Endometrial microvascular endothelial cells (primary cell): ENCODE results near the gene SLC2A1. TPM values are rescaled to one million over a fixed set of nuclear protein-coding genes. Genes with fewer than 3 reads are reported as not detected.

Source experiments
- in situ Hi-C: cut with HindIII; loops from 2 replicates; pipeline ENCODE4 v1.10.0; 2017; ENCODE audit warnings: low sequenced_read_pairs, low pct_unique_long_range_greater_than_20kb; ENCODE audit errors: inconsistent ontology term
- total RNA-seq: library from RNA; depleted of rRNA; stranded (reverse); fragments of >200 nt; gene quantifications from one replicate; pipeline ENCODE4 v1.2.3, GENCODE V29; 2015; ENCODE audit errors: inconsistent ontology term

Gene SLC2A1
- total RNA-seq, 1 donor from 2014 or later: 39.0 TPM

- in situ Hi-C loops: no loop called here
Measured at GRCh38 chr1:42933610-42934491, 24.8 kb downstream of the SLC2A1 start.

GRCh38 chr1:42933060-42933586 lies 25.5 kb downstream of the SLC2A1 start:
- in situ Hi-C loops: no loop called here

DNA sequence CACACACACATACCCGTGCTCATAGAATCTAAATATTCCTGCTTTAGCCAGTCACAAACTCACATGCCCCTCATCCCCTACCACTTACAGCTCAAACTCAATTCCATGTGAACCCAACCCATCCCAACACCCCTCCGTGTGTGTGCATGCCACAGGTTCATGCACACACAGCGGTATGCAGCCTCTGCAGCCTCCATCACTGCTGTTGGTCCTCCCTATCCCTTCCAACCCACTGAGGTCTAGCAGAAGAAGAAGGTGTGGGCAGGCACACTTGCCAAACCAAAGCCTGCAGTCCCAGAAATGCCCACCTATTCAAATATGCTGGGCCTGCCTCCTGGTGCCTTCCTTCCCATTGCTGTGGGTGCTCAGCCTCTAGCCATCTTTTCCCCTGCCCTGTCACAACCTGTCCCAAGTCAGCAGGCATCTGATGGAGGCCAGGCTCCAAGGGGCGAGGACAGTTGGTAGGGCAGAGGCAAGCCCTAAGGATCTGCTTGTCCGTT lies 26.2 kb downstream of the SLC2A1 start:
- in situ Hi-C loops: no loop called here

DNA sequence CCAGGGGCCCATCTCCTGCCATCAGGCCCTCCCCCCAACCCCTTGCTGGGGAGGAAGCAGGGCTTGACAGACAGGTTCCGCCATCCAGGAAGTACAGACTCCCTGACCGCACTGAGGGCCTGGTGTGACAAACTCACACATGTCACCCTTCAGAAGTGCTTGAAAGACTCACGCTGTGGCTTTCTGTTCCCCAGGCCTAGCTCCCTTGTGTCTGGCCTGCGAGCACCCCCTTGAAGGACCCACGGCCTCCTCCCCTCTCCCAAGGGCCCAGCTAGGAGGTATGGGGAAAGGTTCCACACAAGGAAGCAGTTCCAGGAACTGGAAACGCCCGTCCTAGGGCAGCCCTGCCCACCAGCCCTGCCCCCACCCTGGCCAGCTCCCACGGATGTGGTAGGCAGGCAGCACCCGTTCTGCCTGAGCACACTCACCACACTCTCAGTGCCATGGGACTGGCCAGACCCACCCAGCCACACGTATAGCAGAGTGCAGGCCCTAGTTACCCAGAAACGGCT lies 26.7 kb downstream of the SLC2A1 start:
- in situ Hi-C loops: no loop called here

GRCh38 chr1:42931108-42931539 lies 27.5 kb downstream of the SLC2A1 start:
- in situ Hi-C loops: no loop called here

DNA sequence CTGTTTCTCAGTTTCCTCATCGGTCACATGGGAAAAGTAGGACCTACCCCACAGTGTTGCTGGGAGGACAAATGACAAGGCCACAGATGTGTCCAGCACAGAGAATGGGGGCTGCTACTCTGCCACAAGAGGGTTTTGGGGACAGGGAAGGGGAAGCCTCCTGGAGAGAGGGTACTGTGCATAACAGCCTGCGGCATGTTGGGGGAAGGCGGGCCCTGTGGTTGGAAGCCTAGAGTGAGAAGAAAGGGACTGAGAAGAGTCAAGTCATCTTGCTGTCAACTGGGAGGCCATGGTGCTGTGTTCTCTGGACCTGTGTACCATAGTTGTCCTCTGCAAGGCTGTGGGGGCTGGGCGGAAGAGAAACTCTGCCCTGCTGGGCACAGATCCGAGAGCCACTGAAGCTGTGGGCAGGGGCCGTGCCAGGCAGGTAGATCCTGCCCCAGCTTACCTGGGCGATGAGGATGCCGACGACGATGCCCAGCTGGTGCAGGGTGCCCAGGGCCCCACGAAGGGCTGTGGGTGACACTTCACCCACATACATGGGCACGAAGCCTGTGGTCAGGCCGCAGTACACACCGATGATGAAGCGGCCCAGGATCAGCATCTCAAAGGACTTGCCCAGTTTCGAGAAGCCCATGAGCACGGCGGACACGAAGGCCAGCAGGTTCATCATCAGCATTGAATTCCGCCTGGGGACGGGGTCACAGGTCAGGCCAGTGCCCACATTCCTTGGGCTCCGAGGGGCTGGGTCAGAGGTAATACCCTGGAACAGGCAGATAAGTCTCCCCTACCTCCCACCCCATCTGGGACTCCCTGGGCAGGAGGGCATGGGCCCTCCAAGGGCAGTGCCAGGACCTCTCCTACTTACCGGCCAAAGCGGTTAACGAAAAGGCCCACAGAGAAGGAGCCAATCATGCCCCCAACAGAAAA lies 28.2 kb downstream of the SLC2A1 start:
- in situ Hi-C loops: no loop called here

GRCh38 chr1:42929434-42930177 lies 29.1 kb downstream of the SLC2A1 start:
- in situ Hi-C loops: no loop called here

- in situ Hi-C loops: no loop called here
Measured at GRCh38 chr1:42928859-42929258, 29.8 kb downstream of the SLC2A1 start.

DNA sequence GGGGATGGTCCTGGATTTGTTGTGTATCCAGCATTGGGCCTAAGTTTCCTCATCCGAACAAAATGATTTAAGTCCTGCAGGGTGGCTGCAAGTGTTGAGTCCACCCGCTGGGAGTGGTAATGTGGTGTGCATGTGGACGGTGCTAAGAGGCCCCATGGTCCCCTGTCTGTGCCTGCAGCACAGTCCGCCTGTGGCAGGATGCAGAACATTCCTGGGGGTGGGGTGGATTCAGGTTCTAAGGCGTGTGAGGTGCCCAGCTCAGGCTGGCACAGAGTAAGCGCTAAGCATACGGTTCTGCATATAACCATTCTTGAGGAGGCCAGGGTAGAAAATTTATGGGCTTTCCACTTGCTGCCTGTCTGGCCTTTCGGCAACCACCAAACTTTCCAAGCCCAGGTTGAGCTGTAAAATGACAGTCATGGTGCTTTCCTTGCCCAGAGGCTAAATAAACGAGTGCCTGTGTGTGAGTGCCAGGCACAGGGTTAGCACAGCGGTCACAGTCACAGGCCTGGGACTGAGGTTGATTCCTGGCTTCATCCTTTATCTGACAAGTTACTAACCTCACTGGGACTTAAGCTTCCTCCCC lies 30.7 kb downstream of the SLC2A1 start:
- in situ Hi-C loops: no loop called here

- in situ Hi-C loops: no loop called here
Measured at GRCh38 chr1:42927274-42927841, 31.3 kb downstream of the SLC2A1 start.

- in situ Hi-C loops: no loop called here
Measured at GRCh38 chr1:42926879-42927242, 31.8 kb downstream of the SLC2A1 start.

GRCh38 chr1:42926235-42926878 lies 32.3 kb downstream of the SLC2A1 start:
- in situ Hi-C loops: no loop called here

DNA sequence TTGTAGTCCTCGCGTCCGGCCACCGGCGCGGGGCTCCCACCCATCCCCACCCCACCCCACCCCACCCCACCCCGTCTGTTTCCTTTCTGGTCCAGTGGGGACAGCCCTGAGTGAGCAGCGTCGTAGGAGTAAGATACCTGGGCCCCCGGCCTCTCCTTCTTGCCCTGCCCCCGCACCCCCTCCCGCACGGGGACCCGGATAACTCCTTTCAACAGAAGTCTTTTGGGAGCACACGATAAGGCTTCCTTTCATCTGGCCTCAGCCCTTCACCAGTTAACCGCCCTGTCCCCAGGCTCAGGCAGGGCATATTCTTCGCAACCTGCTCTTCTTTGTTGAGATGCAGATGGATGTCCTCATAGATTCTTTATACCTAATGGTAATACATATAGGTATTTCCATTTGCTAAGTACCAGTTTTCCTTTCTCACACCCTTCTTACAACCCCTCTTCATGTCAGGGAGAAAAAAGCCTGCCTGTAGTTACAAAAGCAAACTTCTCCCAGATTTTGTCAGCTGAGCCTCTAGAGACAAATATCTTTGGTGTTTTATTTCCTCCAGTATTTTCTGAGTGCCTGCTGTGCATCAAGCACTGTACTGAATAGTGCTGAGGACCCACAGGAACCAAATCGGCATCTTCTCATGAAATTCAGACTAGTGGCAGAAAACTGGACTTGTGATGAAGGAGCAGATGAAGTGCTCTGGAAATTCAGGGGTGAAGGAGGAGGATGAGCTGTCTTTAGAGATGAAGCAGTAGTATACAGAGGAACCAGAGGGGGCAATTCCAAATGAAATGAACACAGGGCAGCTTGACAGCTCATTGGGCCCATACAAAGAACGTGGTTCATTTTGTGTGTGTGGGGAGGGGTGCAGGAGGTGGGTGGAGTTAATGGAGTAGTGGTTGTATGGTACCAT lies 33.6 kb downstream of the SLC2A1 start:
- in situ Hi-C loops: no loop called here

DNA sequence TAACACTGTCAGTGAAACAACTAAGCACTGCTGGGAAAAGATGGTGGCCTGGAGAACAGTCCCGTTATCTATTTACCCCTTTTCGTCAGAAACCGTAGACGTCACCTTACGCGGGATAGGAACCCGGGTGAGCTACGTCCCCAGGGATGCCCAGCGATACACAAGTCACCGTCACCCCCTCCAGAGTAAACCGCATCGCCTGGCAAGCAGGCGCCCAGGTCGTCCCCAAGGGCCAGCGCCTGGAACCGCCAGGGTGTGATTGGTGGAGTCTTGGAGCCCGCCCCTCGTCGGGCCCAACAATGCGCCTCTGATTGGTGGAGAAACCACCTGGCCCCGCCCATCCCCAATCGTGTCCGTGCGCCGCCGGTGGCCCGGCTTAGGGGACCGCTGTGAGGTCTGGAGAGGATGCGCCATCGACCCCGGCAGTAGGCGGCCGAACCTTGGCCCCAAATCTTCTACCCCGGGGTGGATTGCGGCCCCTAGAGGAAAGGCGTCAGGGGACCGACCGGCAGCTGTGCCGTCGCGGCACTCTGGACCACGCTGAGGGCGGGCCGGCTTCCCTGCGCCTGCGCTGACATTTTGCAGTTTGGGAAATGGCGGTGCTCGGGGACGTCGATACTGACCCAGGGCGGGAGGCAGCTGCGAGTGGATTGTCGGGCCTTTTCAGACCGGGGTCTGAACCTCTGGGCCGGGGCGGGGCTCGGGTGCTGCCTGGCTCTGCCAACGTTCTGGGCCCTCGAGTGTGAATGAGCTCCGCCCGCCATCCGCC lies 34.4 kb downstream of the SLC2A1 start:
- in situ Hi-C loops: no loop called here

GRCh38 chr1:42923367-42924081 lies 35.1 kb downstream of the SLC2A1 start:
- in situ Hi-C loops: no loop called here
